ENCODE data around the gene ACTG1. TPM values are rescaled to one million over a fixed set of nuclear protein-coding genes. Genes with fewer than 3 reads are reported as not detected.

ACTG1 gene
- total and polyA plus RNA-seq, 4 donors: 347 to 1,699 (median 1,282) TPM

- no peaks in the 10 kb centered on the region for H3K9me3 ChIP-seq (ENCODE audit: control insufficient read depth in 4 of 4, low read length in 3 of 4)
- H3K4me1 ChIP-seq (ENCODE audit: control insufficient read depth in 4 of 4, insufficient read depth in 4 of 4, low read length in 3 of 4): no peaks in the 10 kb centered on the region
- no peak for DNase-seq (ENCODE audit: low spot score)
- H3K27ac ChIP-seq (ENCODE audit: low read depth in 1 of 2, low read length in 2 of 2): no peak overlapping the region
- 90% methylated on average over 9 of the region's 9 CpGs for WGBS
- no peak overlapping the region for H3K9ac ChIP-seq (ENCODE audit: low read depth in 1 of 2, low read length in 2 of 2)
- no peak for TF ChIP-seq FOXA1 (IDR thresholded peaks at IDR 0.05)
- no peak for TF ChIP-seq REST (IDR thresholded peaks at IDR 0.05)
- TF ChIP-seq RAD21 (IDR thresholded peaks at IDR 0.05): no peak
- TF ChIP-seq RXRA (IDR thresholded peaks at IDR 0.05): no peak
- no peak for TF ChIP-seq EGR1 (IDR thresholded peaks at IDR 0.05; ENCODE audit: low read depth in 2 of 2)
- no peak for TF ChIP-seq ATF3 (IDR thresholded peaks at IDR 0.05)
- TF ChIP-seq NR2F2 (IDR thresholded peaks at IDR 0.05): no peak
- TF ChIP-seq HNF4G (IDR thresholded peaks at IDR 0.05): no peak
- no peak for TF ChIP-seq HNF4A (conservative IDR thresholded peaks at IDR 0.05)
- TF ChIP-seq SP1 (IDR thresholded peaks at IDR 0.05): no peak
- TF ChIP-seq MAX (IDR thresholded peaks at IDR 0.05): no peak
- no peak for TF ChIP-seq ZBTB33 (IDR thresholded peaks at IDR 0.05)
- TF ChIP-seq TAF1 (conservative IDR thresholded peaks at IDR 0.05): no peak
- TF ChIP-seq FOXA2 (IDR thresholded peaks at IDR 0.05): no peak
- TF ChIP-seq CTCF (IDR thresholded peaks at IDR 0.05; ENCODE audit: low read depth, low read length, missing input control): no peak
- no peak for TF ChIP-seq JUND (IDR thresholded peaks at IDR 0.05)
- no peak for TF ChIP-seq YY1 (IDR thresholded peaks at IDR 0.05)
- TF ChIP-seq GABPA (IDR thresholded peaks at IDR 0.05 in 1 of 2, conservative IDR thresholded peaks at IDR 0.05 in 1 of 2): no peak
- no peaks in the 10 kb centered on the region for H3K27me3 ChIP-seq (ENCODE audit: control insufficient read depth in 4 of 4, insufficient read depth in 4 of 4, low read length in 3 of 4)
- H3K36me3 ChIP-seq (ENCODE audit: control insufficient read depth in 4 of 4, insufficient read depth in 3 of 4, low read depth in 1 of 4, low read length in 3 of 4): no peaks in the 10 kb centered on the region
- H3K4me3 ChIP-seq (ENCODE audit: low read depth in 1 of 3, low read length in 3 of 3): no peak overlapping the region
Observed at GRCh38 chr17:81470270-81470943, 42.2 kb downstream of the ACTG1 start.
